HepG2 (cell line): ENCODE results near the gene STIMATE. TPM values are rescaled to one million over a fixed set of nuclear protein-coding genes. Genes with fewer than 3 reads are reported as not detected.

Experiments used
- FOXK1 ChIP-seq: sonication (generic); formaldehyde crosslinking; IDR thresholded peaks from 2 replicates; pipeline ENCODE4 v1.4.0; 2020; ENCODE audit warnings: low read depth, missing genetic modification reagents, borderline replicate concordance
- HNF1A ChIP-seq, 2 experiments: sonication (generic) in 1 of 2; formaldehyde crosslinking in 1 of 2; IDR thresholded peaks; 2 replicates each; pipeline versions ENCODE4 v1.4.0 to v1.6.1; 2016 to 2020; ENCODE audit warnings: borderline replicate concordance in 1 of 2, low read depth in 1 of 2, mild to moderate bottlenecking in 1 of 2, missing genetic modification reagents in 1 of 2
- KAT8 ChIP-seq: IDR thresholded peaks from 2 replicates; pipeline ENCODE4 v1.6.1; 2016; ENCODE audit warnings: missing genetic modification reagents, missing compliant biosample characterization
- LCORL ChIP-seq, 2 experiments: fragments of 450-650 bp in 1 of 2; sonication (generic) in 1 of 2; formaldehyde crosslinking in 1 of 2; IDR thresholded peaks; 2 replicates each; pipeline versions ENCODE4 v1.5.0 to v1.6.1; 2017 to 2020; ENCODE audit warnings: antibody characterized with exemption in 1 of 2, missing genetic modification reagents in 1 of 2
- MIER3 ChIP-seq: IDR thresholded peaks from 2 replicates; pipeline ENCODE4 v1.6.1; 2016; ENCODE audit warnings: missing compliant biosample characterization, borderline replicate concordance
- NKX3-1 ChIP-seq: sonication (generic); formaldehyde crosslinking; IDR thresholded peaks from 2 replicates; pipeline ENCODE4 v1.5.0; 2020; ENCODE audit warnings: missing genetic modification reagents
- NR2C2 ChIP-seq: sonication (generic); formaldehyde crosslinking; IDR thresholded peaks from 2 replicates; pipeline ENCODE4 v1.4.0; 2020; ENCODE audit warnings: missing genetic modification reagents, mild to moderate bottlenecking, moderate library complexity, borderline replicate concordance
- RBM39 ChIP-seq: fragments of 200-400 bp; formaldehyde crosslinking; IDR thresholded peaks from one replicate; pipeline ENCODE4 v1.6.1; 2018; ENCODE audit warnings: antibody characterized with exemption, mild to moderate bottlenecking, low read depth, low read length; ENCODE audit not compliant: poor library complexity, severe bottlenecking
- SMYD3 ChIP-seq: sonication (generic); formaldehyde crosslinking; IDR thresholded peaks from 2 replicates; pipeline ENCODE4 v1.8.1; 2023; ENCODE audit warnings: mild to moderate bottlenecking, missing genetic modification reagents
- TFE3 ChIP-seq: IDR thresholded peaks from 2 replicates; pipeline ENCODE4 v1.6.1; 2016
- ZBTB3 ChIP-seq: sonication (generic); formaldehyde crosslinking; IDR thresholded peaks from 2 replicates; pipeline ENCODE4 v1.4.0; 2020; ENCODE audit warnings: low read depth, mild to moderate bottlenecking, moderate library complexity, missing genetic modification reagents, borderline replicate concordance
- ZBTB46 ChIP-seq: sonication (generic); formaldehyde crosslinking; IDR thresholded peaks from 2 replicates; pipeline ENCODE4 v1.4.0; 2020; ENCODE audit warnings: mild to moderate bottlenecking, missing genetic modification reagents, borderline replicate concordance
- ZC3H4 ChIP-seq: sonication (generic); formaldehyde crosslinking; IDR thresholded peaks from 2 replicates; pipeline ENCODE4 v1.4.0; 2020; ENCODE audit warnings: missing genetic modification reagents, borderline replicate concordance
- ZNF331 ChIP-seq: sonication (generic); formaldehyde crosslinking; IDR thresholded peaks from 2 replicates; pipeline ENCODE4 v1.4.0; 2020; ENCODE audit warnings: missing genetic modification reagents
- ZNF333 ChIP-seq: sonication (generic); formaldehyde crosslinking; IDR thresholded peaks from 2 replicates; pipeline ENCODE4 v1.4.0; 2020; ENCODE audit warnings: mild to moderate bottlenecking, missing genetic modification reagents, borderline replicate concordance
- ZNF720 ChIP-seq: sonication (generic); formaldehyde crosslinking; IDR thresholded peaks from 2 replicates; pipeline ENCODE4 v1.4.0; 2020; ENCODE audit warnings: missing genetic modification reagents
- ZNF816 ChIP-seq: sonication (generic); formaldehyde crosslinking; IDR thresholded peaks from 2 replicates; pipeline ENCODE4 v1.8.0; 2022; ENCODE audit warnings: missing genetic modification reagents, mild to moderate bottlenecking, borderline replicate concordance
- ZXDC ChIP-seq: sonication (generic); formaldehyde crosslinking; IDR thresholded peaks from 2 replicates; pipeline ENCODE4 v1.5.0; 2020; ENCODE audit warnings: mild to moderate bottlenecking, missing genetic modification reagents
- polyA plus RNA-seq, 8 experiments: library from polyadenylated mRNA; depleted of rRNA in 3 of 8; stranded (reverse) in 7 of 8; unstranded in 1 of 8; fragments of >200 nt; fragmentation: Illumina TruSeq in 4 of 8; extraction: Trizol in 4 of 8; gene quantifications; 2 replicates each; pipeline versions ENCODE4 v1.2.1 to v1.2.3, GENCODE V29; 2011 to 2016; ENCODE audit warnings: low read depth in 4 of 8, missing spikeins in 1 of 8, mixed read lengths in 1 of 8; ENCODE audit not compliant: insufficient read depth in 1 of 8
- total RNA-seq, 5 experiments: library from RNA; depleted of rRNA; stranded (reverse); fragments of >200 nt; fragmentation: Illumina TruSeq; extraction: Trizol; gene quantifications; 2 replicates each; pipeline ENCODE4 v1.2.3, GENCODE V29; 2016; ENCODE audit warnings: low read depth in 1 of 5

The STIMATE gene
- total and polyA plus RNA-seq, 2 of the 13 experiments (the other 11 are each of a cell fraction or from before 2014, with no cell fraction given): 5.7 to 11.7 TPM

DNA sequence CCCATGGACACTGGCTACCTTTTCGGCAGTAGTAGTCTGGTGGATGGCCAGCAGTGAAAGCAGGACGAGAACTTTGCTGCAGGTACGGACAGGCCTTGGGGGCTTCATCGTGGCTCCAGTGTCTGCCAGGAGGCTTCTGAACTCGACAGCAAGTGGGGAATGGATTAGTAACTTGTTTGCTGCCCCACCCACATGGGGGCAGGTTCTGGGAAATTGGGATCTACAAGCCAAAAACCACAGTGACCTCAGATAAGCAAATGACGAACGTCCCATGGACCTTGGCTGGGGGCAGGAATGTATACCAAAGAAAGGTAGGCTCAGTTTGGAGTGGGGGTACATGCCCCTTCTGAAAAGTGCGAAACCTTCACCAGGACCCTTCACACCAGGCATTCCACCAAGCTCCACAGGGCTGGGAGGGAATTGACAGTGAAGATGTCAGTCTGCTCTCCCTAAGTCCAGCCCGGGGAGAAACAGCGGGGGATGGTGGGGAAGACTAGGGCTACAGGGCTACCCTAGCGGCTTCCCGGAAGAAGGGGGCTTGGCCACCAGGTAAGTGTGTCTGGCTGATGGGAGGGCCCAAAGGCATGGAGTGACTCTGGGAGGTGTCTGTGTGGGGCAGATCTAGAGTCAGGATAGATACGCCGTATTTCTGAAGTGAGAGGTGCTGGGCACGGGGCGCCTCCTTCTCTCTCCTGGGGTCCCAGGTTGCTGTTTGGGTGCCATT is 66.7 kb downstream of the STIMATE start, which contains the start of gene ITIH4 (continued):
- TF ChIP-seq HNF1A (IDR thresholded peaks at IDR 0.05; ENCODE audit: low read depth) (no peak), HNF1A (CRISPR knock-in tag; IDR thresholded peaks at IDR 0.05; ENCODE audit: borderline replicate concordance) (no peak), ZNF333 (CRISPR knock-in tag) (no peak), FOXK1 (CRISPR knock-in tag) (no peak), ZBTB46 (CRISPR knock-in tag) (0 out of 2 replicates have a peak, but pooled peaks have one; percentile 40), TFE3 (CRISPR knock-in tag) (no peak), ZNF816 (CRISPR knock-in tag) (no peak), MIER3 (no peak), ZBTB3 (CRISPR knock-in tag) (no peak), LCORL (IDR thresholded peaks at IDR 0.05) (no peak), LCORL (CRISPR knock-in tag; IDR thresholded peaks at IDR 0.05) (no peak), ZNF720 (CRISPR knock-in tag) (no peak), ZC3H4 (no peak), NKX3-1 (CRISPR knock-in tag) (no peak), NR2C2 (no peak), ZNF331 (CRISPR knock-in tag) (no peak), KAT8 (CRISPR knock-in tag) (no peak), RBM39 (peak; percentile 31), SMYD3 (CRISPR knock-in tag) (no peak), ZXDC (CRISPR knock-in tag) (no peak)
